Amygdala (tissue), 56 donors: Measurements from ENCODE around the gene ZNF280D.
"Not testable (repeated sequence)": the region's sequence is repeated elsewhere in the genome, so short reads cannot be mapped to it uniquely, and the experiment has no call there.

Source experiments
- DNase-seq, 56 donors: peaks; one replicate each; lab custom pipeline; 2025; lab: John Stamatoyannopoulos, UW

The ZNF280D gene, protein sequence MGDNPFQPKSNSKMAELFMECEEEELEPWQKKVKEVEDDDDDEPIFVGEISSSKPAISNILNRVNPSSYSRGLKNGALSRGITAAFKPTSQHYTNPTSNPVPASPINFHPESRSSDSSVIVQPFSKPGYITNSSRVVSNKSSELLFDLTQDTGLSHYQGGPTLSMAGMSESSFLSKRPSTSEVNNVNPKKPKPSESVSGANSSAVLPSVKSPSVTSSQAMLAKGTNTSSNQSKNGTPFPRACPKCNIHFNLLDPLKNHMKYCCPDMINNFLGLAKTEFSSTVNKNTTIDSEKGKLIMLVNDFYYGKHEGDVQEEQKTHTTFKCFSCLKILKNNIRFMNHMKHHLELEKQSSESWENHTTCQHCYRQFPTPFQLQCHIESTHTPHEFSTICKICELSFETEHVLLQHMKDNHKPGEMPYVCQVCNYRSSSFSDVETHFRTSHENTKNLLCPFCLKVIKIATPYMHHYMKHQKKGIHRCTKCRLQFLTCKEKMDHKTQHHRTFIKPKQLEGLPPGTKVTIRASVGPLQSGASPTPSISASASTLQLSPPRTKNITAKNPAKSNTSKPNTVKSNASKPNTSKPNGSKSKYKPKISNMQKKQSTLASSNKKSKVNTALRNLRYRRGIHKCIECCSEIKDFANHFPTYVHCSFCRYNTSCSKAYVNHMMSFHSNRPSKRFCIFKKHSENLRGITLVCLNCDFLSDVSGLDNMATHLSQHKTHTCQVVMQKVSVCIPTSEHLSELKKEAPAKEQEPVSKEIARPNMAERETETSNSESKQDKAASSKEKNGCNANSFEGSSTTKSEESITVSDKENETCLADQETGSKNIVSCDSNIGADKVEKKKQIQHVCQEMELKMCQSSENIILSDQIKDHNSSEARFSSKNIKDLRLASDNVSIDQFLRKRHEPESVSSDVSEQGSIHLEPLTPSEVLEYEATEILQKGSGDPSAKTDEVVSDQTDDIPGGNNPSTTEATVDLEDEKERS

DNA sequence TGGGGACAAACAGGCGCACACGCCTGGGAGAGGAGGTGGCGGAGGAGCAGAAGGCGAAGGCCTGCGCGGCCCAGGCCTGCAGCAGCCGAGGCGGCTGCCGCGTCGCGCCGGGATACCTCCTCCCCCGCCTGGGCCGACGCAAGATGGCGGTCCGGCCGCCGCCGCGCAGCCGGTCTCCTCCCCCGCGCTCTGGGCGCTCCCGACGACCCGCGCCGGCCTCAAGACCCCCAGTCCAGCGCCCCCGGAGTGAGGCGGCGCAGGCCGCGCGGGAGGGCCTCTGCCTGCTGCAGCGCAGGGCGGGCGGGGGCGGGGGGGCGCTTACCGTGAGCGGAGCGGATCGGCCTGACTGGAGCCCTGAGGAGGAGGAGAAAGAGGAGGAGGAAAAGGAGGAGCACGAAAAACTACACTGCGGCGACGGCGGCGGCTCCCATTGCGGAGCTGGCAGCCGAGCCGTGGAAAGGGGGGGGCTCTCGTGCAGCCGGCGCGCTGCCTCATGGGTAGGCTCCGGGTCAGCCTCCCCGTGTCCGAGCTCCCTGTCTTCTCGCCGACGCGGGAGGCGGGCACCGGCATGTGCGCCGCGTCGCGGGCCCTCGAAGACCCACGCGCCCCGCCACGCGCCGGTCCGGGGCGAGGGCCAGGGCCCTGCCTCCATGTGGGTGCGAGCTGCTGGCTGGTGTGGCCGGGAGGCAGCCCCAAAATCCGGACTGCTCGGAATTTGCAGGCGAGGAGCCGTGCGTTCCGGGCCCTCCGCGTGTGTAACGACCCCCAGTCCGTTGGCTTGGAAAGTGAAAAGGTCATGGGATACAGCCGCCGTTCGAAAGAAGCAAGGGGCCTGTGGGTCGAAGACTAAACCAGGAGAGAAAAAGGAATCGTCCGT is at the start of gene ZNF280D:
ZNF280D (minus strand) TSS at position 374 of the 877 bp plus-strand sequence. CDS start 26,400 bp downstream, outside the sequence.
- DNase-seq: peak; percentile 37 to 90 (median 80)

DNA sequence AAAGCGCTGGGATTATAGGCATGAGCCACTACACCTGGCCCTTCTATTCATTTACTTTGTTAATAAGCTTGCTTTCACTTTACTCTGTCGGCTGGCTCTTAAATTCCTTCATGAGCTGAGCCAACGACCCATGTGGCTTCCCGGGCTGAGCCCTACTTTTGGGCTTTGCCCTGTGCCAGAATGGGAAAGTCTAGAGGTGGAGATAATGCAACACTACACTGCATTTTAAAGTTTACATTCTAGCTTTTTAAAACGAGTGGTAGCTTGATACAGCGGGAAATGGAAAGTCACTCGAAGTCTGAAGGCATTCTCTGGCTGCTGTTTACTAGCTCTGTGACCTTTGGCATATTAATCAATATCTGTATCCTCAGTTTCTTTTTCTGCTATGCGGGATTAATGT is 49.0 kb upstream of the ZNF280D start:
- DNase-seq: no peak

DNA sequence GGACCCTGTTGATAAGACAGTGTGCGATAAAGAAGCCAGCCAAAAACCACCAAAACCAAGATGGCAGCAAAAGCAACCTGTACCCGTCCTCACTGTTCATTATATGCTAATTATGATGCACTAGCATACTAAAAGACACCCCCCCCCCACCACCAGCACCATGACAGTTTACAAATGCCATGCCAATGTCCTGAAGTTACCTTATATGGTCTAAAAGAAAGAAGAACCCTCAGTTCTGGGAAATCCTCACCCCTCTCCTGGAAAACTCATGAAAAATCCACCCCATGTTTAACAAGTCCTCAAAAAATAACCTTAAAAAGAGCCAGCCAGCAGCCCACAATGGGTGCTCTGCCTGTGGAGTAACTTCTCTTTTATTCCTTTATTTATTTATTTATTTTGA is 48.4 kb upstream of the ZNF280D start:
- DNase-seq: no peak

DNA sequence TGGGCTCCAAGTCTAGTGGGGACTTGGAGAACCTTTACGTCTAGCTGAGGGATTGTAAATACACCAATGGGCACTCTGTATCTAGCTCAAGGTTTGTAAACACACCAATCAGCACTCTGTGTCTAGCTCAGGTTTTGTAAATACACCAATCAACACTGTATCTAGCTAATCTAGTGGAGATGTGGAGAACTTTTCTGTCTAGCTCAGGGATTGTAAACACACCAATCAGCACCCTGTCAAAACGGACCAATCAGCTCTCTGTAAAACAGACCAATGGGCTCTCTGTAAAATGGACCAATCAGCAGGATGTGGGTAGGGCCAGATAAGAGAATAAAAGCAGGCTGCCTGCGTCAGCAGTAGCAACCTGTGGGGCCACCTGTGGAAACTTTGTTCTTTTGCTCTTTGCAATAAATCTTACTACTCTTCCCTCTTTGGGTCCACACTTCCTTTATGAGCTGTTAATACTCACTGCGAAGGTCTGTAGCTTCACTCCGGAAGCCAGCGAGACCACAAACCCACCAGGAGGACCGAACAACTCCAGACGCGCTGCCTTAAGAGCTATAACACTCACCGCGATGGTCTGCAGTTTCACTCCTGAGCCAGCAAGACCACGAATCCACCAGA is 46.9 kb upstream of the ZNF280D start:
- DNase-seq: not testable (repeated sequence)

DNA sequence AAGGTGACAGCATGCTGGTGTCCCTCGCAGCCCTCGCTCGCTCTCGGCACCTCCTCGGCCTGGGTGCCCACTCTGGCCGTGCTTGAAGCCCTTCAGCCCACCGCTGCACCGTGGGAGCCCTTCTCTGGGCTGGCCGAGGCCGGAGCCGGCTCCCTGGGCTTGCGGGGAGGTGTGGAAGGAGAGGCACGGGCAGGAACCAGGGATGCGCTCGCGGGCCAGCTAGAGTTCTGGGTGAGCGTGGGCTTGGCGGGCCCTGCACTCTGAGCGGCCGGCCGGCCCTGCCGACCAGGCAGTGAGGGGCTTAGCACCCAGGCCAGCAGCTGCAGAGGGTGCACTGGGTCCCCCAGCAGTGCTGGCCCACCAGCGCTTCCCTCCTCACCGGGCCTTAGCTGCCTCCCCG is 46.1 kb upstream of the ZNF280D start:
- not testable (repeated sequence) for DNase-seq

DNA sequence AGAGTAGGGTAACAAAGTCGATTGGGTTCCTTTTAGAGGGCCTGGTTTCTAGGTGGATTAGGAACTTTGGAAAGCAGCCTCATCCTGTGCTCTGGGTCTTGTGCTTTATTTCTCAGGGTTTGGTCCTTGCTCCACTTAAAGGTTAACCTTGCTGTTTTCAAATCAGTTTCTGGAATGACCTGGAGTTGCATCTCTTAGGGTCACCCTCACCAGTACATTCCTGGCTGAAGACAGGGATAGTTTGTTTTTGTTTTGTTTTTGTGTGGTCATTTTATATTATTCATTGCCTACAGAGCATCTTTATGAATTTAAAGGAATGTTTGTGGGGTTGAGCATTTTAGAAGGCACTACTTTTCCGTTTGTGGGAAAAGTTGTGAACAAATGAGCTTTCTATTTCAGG is 45.5 kb upstream of the ZNF280D start:
- DNase-seq: no peak

DNA sequence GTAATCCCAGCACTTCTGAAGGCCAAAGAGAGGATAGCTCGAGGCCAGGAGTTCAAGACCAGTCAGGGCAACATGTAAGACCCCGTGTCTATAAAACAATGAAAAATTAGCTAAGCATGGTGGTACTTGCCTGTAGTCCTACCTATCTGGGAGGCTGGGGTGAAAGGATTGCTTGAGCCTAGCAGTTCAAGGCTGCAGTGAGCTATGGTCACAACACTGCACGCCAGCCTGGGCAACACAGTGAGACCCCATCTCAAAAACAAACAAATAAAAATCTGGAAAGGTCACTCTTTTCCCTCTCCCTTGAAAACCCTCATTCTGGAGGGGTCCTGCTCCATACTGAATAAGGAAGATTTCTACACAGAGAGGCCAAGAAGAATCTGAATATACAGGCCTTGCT is 43.5 kb upstream of the ZNF280D start:
- DNase-seq: no peak

DNA sequence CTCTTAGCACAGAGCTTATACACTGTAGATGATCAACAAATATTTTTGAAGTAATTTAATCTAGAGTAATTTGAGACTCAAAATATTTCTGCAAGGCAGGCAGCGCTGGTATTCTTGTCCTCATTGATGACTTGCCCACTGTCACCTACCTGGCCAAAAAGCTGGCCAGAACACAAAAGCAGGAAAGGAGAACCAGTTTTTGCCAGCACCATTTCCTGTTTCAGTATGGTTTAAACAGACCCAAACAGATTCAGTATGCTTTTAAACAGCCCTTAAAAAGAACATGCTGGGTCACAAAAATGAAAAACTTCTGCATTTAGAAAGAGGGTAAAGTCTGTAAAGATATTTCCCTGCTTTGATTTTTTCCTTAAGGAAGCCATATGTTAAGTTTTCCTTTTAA is 42.3 kb upstream of the ZNF280D start:
- no peak for DNase-seq

DNA sequence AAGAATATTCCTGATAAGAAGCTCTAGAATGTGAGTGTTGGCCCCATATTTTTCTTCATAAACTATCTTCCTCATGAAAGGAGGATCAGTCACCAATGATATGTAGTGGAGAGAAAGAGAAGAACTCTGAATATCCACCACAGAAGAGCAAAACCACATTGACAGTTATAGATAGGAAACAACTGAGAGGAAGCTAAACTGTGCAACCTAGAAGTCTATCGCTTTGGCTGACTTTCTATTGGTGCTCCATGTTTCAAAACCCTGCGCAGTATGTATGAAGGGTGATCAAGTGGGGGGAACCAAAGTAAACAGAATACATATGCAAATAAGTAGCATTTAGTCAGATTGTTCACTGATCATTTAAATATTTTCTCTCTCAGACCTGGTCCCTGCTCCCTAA is 41.0 kb upstream of the ZNF280D start:
- no peak for DNase-seq

DNA sequence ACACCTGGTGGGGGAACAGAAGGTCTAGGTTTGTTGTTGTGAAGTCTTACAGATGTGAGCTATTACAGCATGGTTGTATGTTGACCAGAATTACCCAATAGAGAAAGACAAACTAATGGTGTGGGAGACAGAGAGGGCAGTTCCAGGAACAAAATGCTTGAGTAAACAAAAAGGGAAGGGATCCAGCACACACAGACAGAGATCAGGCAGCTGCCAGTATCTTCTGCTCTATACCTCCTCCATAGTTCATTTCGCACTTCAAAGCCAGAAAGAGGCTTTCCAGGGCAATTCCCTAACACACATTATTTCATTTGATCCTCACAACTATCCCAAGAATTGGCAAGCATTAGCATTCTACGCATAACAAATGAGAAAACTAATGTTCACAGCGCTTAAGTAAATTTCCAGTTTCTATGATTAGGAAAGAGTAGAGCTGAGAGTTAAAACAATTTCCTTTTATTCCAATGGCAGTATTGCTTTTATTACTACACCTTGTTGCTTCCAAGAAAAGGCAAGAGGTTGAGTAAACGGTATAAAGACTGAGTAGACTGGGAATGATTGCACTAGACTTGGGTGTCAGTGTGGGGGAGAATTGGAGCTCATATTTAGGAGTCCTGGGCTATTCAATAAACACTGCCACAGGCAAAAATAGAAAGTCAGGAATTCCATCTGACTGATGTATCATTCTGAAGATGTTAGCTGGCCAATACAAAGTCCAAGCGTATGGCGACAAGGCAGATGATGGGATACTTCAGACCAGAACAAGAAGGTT is 39.7 kb upstream of the ZNF280D start:
- no peak for DNase-seq

DNA sequence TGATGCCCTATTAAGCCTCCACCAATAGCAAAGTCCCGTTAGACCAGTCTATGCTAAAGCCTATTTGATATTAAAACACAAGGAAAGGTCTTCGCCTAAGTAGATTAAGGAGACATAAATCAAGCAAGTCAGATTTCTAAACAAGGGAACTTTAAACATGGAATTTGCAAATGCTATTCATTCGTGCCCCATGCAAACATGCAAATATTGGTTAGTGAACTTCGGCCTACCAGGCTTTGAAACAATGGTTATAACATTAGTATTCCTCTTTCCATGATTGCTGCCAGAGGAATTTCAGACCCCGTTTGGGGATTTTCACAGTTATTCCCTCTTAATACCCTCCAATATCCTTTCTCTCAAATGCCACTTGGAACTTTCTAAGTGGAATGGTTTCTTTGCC is 36.9 kb upstream of the ZNF280D start:
- no peak for DNase-seq

DNA sequence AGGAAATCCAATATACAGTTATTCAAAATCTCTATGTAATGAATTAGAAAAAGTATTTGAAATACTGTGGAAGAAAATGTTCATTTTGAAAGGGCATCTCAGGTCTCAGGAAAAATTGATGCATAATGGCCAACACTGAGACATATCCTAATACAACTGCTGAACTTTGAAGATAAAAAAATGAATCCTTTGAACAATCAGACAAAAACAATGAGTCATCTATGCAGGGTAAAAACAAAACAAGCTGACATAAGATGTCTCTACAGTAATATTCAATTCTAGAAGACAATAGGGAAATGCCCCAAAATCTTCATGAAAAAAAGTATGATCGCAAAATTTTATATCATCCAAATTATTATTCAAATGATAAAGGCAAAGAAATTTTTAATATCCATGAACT is 34.0 kb upstream of the ZNF280D start:
- DNase-seq: no peak

DNA sequence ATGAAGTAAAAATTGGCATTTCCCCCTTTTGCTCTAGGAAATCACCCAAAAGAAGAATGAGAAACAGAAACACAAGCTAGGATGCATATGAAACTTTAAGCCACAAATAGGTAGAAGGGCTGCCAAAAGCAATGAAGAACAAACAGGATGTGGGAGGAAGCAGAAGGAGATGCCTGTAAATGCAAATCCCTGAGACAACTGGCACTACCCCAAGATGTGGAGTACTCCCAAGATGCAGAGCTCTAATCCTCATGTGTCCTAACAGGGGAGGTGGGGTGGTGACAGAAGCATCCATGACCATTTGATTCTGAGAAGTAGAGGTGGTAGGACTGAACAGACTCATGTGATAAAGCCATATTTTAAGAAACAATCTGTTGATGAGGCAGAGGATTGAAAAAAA is 31.9 kb upstream of the ZNF280D start:
- DNase-seq: peak in 5 of 56 donors; percentile 2 to 15 (median 8)

DNA sequence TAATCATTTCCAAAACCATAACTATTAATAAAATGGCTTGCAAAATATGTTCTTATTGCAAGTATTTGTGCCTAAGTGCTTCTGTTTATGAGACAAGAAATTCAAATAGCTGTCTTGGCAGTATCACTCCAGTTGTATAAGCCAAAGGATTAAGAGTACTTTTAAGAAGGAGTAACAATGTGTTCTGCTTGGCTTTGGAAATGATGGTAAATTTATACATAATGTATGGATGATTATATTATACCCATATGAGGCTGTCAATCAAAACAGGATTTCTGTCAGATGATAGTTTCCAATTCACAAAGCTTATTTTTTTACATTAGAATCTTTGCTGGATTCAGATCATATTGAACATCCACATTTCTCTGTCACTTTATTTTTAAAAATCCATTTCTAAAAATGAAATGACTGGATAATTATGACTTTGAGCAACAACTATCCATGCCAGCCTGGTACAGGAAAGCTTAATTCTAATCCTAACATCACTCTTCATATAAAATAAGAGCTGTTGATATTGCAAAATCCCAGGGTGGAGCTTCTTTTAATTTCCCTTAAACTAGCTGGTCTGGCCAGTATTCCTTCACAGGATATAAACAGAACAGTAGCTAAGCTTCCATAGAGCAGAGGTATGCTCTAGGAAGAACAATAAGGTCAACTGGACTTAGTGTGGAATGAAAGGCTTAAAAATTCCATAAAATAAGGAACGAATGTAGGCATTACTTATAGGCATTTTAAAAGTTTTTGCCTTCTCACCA is 30.0 kb upstream of the ZNF280D start:
- no peak for DNase-seq

DNA sequence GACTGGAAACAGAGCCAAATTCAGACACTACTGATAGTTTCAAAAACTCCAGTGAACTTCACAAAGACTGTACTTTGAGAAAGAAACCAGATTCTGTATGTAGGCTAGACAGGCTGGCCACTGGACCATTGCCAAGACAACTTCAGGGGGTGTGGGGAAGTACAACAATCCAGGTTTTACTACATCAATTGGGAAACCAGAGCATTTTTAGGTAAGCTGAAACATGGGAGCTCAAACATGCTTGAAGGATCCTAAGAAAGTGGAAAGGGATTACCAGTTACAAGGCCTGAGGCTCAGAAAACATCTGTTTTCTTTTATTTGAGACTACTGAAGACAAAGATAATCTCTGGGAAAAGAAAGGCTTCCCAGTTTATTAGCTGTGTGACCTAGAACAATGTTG is 26.9 kb upstream of the ZNF280D start:
- DNase-seq: no peak

DNA sequence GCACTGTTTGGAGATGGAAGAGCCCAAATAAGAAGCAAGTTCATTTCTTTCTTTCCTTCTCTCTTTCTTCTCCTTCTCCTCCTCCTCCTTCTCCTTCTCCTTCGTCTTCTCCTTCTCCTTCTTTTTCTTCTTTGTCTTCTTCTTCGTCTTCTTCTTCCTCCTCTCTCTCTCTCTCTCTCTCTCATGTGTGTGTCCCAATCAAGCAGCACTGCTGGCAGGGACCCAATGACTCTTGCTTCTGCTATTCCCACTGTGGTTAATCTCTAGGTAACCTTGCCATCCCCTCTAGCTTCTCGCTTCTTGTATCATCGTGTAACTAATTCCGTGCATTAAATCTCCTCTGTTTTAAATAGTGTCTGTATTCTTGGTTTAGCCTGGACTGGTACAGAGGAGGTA is 26.1 kb upstream of the ZNF280D start:
- DNase-seq: no peak

DNA sequence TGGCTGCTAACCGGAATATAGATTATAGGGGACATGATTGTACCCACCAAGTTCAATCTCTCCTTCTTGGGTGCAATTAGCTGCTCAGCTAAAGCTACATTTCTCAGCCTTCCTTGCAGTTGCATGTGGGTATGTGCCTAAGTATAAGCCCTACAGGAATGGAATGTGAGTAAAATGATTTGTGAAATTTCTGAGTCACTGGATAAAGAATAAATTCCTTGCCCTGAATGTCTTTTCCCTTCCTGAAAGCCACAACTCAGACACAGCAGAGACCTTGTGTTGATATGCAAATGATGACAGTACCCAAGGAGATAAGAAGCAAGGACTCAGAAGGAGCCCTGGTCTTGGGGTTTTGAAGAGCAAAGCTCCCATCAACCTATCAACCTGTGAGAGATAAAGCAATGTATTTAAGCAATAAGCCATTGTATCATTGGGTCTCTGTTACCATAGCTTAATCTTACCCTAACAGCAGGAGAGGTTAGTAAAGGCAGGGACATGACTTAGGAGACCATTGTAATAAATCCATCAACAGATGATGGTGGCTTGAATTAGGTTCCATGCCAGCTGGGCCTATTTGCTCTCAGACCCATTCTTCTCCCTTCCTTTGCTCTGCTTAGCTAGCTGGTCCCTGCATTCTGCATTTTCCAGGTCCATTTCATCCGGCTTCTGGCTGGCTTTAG is 25.6 kb upstream of the ZNF280D start:
- no peak for DNase-seq

DNA sequence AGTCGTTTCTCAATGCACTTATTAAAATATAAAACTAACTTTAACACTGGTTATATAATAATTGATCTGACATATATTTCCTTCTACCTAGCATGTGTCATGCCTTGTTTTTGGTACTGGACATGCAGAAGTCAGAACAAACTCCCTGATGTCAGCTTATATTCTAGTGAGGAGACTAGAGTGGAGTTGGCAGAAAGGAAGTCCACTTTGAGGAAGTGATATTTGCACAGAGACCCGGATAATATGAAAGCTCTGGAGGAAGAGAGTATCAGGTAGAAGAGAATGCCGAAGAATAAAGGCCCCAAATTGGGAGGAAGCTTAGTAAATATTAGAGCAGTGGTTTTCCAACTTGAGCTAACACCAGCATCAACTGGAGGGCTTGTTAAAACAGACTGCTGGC is 24.6 kb upstream of the ZNF280D start:
- DNase-seq: no peak
